GM18517 (cell line): Measurements from ENCODE around the gene SIAH2.

Experiments used
- ATAC-seq: cut with Tn5 transposase; IDR thresholded peaks from one replicate; pipeline ENCODE4 v1.9.1; 2021; ENCODE audit warnings: mild to moderate bottlenecking, moderate library complexity; ENCODE audit not compliant: unreplicated experiment

SIAH2 gene

DNA sequence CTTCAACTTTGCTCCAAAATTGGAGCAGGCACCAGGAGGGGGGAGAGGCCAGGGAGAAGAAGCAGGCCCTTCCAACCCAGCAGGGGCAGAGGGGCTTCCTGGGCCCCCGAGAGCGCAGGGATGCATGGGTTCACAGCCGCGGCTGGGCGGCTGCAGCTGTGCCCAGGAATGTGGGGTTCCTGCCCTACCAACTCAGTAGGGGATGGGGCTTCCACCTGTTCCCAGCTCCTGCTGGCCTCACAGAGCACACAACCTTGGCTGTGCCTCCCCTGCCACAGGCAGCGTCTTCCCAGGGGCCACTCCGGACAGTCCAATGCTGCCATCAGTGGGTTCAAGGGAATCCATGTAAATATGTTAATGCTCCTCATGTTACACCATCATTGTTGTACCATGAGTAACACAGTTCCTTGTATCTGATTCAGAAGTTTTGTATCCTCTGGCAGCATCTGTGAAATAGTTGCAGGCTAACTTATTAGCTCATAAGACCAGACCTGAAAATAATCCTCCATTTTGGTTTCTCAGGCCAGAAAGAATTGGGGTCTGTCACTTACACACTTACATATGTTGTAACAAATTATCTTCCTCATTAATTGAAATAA lies 12.1 kb upstream of the SIAH2 start:
- ATAC-seq, result no peak

GRCh38 chr3:150773616-150774192 lies 10.7 kb upstream of the SIAH2 start:
- no peak for ATAC-seq

DNA sequence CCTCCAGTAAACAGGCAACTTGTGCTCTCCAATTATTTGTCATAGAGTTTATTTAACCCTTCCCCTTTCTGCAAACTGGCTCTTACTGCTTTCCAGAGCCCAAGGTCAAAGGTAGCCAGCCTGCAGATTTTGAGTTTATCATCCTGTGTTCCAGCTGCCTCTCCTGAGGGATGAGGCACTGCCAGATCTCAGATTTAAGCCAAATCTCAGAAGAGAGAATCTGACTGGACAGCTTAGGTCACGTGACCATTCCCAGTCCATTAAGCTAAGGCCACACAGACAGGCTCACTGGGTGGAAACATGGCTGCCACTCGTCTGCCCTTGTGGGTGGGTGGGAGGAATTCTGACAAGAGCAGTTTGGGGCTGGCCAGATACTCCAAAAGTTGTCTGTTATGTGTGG lies 8.6 kb upstream of the SIAH2 start:
- no peak for ATAC-seq

DNA sequence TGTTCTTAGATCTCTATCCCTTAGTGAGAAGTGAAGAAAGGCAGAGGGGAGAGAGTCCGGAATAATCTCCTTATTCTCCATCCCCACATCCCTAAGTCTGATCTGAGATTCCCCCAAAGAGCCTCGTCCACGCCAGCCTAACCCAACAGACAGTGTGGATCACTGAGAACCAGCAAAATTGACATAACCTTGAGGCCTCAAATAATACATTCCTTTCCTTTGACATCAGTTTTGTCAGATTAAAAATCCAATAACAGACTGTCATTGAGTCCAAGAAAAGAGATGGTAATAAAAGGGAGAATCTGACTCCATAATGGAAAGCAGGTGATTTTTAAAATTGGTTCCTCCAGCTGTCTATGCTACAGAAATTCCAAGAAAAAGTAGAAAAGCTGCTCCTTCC lies 7.7 kb upstream of the SIAH2 start:
- ATAC-seq, result no peak

DNA sequence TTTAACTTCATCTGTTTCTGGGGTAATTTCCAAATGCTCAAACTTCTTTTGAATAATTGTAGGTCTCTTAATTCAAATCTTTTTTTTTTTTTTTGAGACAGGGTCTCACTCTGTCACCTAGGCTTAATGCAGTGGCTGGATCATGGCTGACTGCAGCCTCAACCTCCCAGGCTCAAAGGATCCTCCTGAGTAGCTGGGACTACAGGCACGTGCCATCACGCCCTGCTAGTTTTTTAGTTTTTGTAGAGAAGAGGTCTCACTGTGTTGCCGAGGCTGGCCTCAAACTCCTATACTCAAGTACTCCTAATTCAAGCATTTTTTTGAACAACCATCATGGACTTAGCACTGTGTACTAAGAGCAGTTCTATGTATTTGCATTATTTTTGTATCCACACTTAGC lies 3.8 kb upstream of the SIAH2 start:
- no peak for ATAC-seq

GRCh38 chr3:150765949-150766720 lies 3.2 kb upstream of the SIAH2 start:
- ATAC-seq, result peak; percentile 26

- no peak for ATAC-seq
Measured at GRCh38 chr3:150764967-150765366, 2.0 kb upstream of the SIAH2 start.

DNA sequence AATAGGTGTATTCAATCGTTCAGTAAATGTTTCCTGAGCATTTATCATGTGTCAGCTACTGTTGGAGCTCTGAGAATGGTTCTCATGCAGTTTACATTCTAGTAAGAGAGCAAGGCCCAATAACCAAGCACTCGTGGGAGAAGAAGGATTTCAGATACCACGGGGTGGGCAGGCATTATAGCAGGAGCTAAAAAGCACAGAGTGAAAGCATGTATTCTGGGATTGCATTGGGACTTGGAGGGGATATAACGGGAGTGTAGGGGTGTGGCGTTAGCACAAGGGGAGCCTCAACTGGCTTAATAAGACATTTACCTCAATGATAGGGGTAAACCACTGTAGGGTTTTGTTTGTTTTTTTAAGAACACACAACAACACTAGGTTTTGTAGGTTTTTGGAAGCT lies 1.6 kb upstream of the SIAH2 start:
- ATAC-seq, result no peak

GRCh38 chr3:150763841-150764483 lies 993 bp upstream of the SIAH2 start:
- peak; percentile 11 for ATAC-seq

DNA sequence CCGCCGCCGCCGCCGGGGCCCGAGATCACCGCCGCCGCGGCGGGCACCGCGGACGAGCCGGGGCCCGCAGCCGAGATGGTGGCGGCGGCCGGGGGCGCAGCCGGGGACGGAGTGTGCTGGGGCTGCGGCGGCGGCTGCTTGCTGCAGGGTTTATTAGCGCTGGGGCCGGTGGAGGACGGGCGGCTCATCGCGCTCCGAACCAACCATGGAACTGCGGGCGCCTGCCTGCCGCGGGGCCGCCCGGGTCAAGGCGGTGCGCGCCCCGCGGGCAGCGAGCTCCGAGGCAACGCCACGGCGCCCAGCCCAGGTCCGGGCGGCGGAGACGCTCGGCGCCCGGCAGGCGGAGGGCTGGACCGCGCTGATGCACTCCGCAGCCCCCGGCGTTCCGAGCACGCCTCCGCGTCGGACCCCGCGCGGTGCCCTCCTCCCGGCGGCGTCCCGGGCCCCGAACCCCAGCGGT lies 277 bp downstream of the SIAH2 start:
- peak; percentile 4 for ATAC-seq

- ATAC-seq, result no peak
Measured at GRCh38 chr3:150761831-150762661, 923 bp downstream of the SIAH2 start.

DNA sequence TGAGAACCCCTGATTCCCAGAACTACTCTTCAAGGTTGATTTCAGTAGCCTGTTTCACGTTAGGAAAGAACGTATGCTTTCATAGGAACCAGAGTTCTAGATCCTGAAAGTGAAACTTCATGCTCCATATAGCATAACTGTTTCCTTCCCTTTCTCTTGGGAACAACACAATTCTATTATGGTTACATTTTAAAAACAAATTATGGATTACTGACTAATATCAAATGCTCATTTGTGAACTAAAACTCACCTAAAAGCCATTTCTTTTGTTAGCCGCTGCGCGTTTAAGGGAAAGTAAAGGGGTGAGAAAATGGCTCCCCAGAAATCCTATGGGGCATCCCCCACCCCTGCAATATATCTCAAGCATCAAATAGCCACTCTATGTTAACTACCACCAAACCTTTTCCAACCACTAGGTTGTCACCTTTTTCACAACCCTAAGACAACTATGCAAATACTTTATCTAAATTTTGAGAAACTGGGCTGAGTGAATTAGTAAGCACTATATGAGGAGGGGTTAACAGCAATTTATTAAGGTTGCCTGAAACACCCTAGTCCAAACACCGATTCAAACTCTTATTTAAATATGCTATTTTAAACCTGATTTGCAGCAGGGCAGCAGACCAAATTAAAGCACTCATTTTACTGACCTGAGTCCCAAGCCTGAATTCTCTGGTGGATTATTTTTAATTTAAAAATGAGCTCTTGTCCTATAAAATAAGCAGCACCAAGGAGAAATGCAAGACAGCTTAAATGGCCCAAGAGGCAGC lies 2.4 kb downstream of the SIAH2 start:
- ATAC-seq, result peak; percentile 43

- ATAC-seq, result no peak
Measured at GRCh38 chr3:150759947-150760346, 3.0 kb downstream of the SIAH2 start.

DNA sequence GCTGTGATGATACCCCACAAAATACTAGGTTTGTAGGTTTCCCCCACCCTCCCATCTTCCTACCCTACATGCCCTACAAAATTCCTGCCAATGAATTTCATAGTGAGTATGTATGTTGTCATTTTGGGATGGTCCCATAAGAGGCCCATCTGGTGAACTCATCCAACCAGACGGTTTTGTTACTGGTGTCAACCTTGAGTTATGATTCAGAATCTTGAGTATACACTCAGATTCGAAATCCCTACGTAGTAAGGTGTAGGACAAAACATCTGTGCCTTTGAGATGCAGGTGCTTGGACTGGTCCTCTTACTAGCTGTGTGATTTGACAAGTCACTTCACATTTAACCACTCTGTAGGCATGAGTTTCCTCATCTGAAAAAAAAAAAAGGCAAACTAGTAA lies 3.6 kb downstream of the SIAH2 start:
- no peak for ATAC-seq

- no peak for ATAC-seq
Measured at GRCh38 chr3:150757768-150758167, 5.2 kb downstream of the SIAH2 start.

DNA sequence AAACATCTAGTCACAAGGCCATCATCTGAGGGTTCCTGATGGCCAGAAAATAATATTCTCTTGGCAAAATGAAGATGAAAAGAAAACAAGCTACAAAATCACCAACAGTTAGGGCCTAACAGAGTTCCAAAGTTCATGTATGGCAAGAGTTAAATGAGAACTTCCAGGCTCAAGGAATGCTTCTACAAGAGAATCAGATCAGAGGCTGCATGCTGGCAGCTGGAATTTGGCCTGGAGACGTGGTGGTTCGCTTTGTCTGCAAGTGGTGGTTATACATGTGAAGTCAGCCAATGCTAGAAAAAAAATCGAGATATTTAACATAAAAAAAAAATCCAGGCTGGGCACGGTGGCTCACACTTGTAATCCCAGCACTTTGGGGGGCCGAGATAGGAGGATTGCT lies 5.6 kb downstream of the SIAH2 start:
- no peak for ATAC-seq

GRCh38 chr3:150756491-150757059 lies 6.4 kb downstream of the SIAH2 start:
- ATAC-seq, result no peak

DNA sequence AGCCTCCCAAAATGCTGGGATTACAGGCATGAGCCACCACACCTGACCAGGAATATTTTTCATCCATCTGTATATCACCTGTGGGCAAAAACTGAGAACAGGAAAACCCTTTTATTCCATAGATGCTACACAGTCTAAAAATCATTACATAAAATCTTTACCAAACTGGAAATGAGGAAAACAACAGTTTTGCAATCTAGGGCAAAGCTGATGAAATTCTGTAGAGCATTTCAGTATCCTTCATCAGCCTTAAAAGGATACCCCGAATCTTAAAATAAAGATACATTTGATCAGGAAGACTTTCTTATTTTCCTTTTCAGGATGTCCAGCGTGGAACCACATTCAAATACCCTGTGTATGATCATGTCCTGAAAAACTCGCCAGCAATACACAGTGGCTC lies 7.1 kb downstream of the SIAH2 start:
- ATAC-seq, result no peak

GRCh38 chr3:150754896-150755295 lies 8.1 kb downstream of the SIAH2 start:
- no peak for ATAC-seq

GRCh38 chr3:150751781-150752263 lies 11.1 kb downstream of the SIAH2 start:
- ATAC-seq, result no peak
